Measurements from ENCODE around the gene NACAD.
"Not testable (repeated sequence)": the region's sequence is repeated elsewhere in the genome, so short reads cannot be mapped to it uniquely, and the experiment has no call there.

Gene NACAD

GRCh38 chr7:45088821-45089340 lies at the start of gene NACAD:
Gene NACAD (minus strand): TSS chr7:45088969. CDS start chr7:45088894, 75 bp downstream.
- DNase-seq = peak; percentile 32

- peak; percentile 92 for DNase-seq
Observed at GRCh38 chr7:45136106-45137060, 47.6 kb upstream of the NACAD start.

GRCh38 chr7:45133877-45134276 lies 45.1 kb upstream of the NACAD start:
- no peak for DNase-seq

GRCh38 chr7:45133352-45133751 lies 44.6 kb upstream of the NACAD start:
- no peak for DNase-seq

GRCh38 chr7:45132708-45133320 lies 44.0 kb upstream of the NACAD start:
- DNase-seq = no peak

GRCh38 chr7:45131891-45132290 lies 43.1 kb upstream of the NACAD start:
- no peak for DNase-seq

- no peak for DNase-seq
Observed at GRCh38 chr7:45130910-45131309, 42.1 kb upstream of the NACAD start.

- DNase-seq = no peak
Observed at GRCh38 chr7:45129906-45130305, 41.1 kb upstream of the NACAD start.

GRCh38 chr7:45129181-45129800 lies 40.5 kb upstream of the NACAD start:
- no peak for DNase-seq

GRCh38 chr7:45126920-45127319 lies 38.2 kb upstream of the NACAD start:
- no peak for DNase-seq

- DNase-seq = no peak
Observed at GRCh38 chr7:45126201-45126600, 37.4 kb upstream of the NACAD start.

GRCh38 chr7:45125193-45125904 lies 36.6 kb upstream of the NACAD start:
- no peak for DNase-seq

- DNase-seq = no peak
Observed at GRCh38 chr7:45123913-45124710, 35.3 kb upstream of the NACAD start.

GRCh38 chr7:45122975-45123860 lies 34.4 kb upstream of the NACAD start:
- no peak for DNase-seq

GRCh38 chr7:45119550-45119949 lies 30.8 kb upstream of the NACAD start:
- DNase-seq = no peak

- DNase-seq = no peak
Observed at GRCh38 chr7:45118889-45119331, 30.1 kb upstream of the NACAD start.

- no peak for DNase-seq
Observed at GRCh38 chr7:45118292-45118691, 29.5 kb upstream of the NACAD start.

GRCh38 chr7:45117582-45117981 lies 28.8 kb upstream of the NACAD start:
- no peak for DNase-seq

- DNase-seq = no peak
Observed at GRCh38 chr7:45116048-45116447, 27.3 kb upstream of the NACAD start.

GRCh38 chr7:45114926-45115325 lies 26.2 kb upstream of the NACAD start:
- no peak for DNase-seq

GRCh38 chr7:45114257-45114656 lies 25.5 kb upstream of the NACAD start:
- DNase-seq = not testable (repeated sequence)
